ENCODE results near the gene GGT1.
"Not testable (repeated sequence)": the region's sequence is repeated elsewhere in the genome, so short reads cannot be mapped to it uniquely, and the experiment has no call there.

DNA sequence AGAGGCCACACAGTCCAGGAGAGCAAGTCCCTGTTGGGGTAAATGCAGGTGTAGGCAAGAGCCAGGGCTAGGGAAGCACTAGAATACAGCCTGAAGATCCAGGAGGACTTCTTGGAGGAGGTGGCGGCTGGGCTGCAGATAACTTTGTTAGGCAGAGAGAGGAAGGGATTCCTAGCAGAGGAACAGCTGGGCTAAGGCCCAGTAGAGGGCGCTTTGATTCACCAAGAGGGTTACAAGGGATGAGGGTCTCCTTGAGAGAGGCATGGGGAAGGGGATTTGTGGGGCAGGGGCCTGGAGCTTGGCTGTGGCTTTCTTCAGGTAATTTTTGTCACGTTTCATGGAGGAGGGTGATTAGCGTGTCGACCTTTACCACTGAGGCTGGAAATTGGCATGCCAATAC, 18.3 kb downstream of the GGT1 start:
- TF ChIP-seq, protein P1, sequence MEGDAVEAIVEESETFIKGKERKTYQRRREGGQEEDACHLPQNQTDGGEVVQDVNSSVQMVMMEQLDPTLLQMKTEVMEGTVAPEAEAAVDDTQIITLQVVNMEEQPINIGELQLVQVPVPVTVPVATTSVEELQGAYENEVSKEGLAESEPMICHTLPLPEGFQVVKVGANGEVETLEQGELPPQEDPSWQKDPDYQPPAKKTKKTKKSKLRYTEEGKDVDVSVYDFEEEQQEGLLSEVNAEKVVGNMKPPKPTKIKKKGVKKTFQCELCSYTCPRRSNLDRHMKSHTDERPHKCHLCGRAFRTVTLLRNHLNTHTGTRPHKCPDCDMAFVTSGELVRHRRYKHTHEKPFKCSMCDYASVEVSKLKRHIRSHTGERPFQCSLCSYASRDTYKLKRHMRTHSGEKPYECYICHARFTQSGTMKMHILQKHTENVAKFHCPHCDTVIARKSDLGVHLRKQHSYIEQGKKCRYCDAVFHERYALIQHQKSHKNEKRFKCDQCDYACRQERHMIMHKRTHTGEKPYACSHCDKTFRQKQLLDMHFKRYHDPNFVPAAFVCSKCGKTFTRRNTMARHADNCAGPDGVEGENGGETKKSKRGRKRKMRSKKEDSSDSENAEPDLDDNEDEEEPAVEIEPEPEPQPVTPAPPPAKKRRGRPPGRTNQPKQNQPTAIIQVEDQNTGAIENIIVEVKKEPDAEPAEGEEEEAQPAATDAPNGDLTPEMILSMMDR (IDR thresholded peaks at IDR 0.05), result peak; percentile 30
- not testable (repeated sequence) for TF ChIP-seq EZH2 (IDR thresholded peaks at IDR 0.05)
